ENCODE data around the gene C18orf63.

C18orf63 gene

GRCh38 chr18:74276609-74277008 lies 39.0 kb upstream of the C18orf63 start:
- no peak overlapping the region for H3K4me3 ChIP-seq (IDR thresholded peaks at IDR 0.05; ENCODE audit: insufficient read depth, low read depth, low read length)
- H3K4me1 ChIP-seq (ENCODE audit: low read depth, poor library complexity, severe bottlenecking), result no peaks in the 10 kb centered on the region
- H2AFZ ChIP-seq (ENCODE audit: low read depth), result no peak overlapping the region
- H3K9ac ChIP-seq, result no peak overlapping the region
- H3K27ac ChIP-seq, result no peak overlapping the region
- H3K27me3 ChIP-seq (ENCODE audit: insufficient read depth, low read depth), result no peaks in the 10 kb centered on the region
- no peaks in the 10 kb centered on the region; the same call in 1 of the 2 replicates for H3K79me2 ChIP-seq (ENCODE audit: insufficient read depth, low read depth)
- no peak overlapping the region for H3K4me2 ChIP-seq
- H3K36me3 ChIP-seq (ENCODE audit: insufficient read depth), result no peaks in the 10 kb centered on the region
- H4K20me1 ChIP-seq (ENCODE audit: insufficient read depth), result no peaks in the 10 kb centered on the region
- TF ChIP-seq CTCF (conservative IDR thresholded peaks at IDR 0.05; ENCODE audit: low read depth, low read length), result no peak

GRCh38 chr18:74277296-74277695 lies 38.3 kb upstream of the C18orf63 start:
- Histone ChIP-seq H3K4me1 (ENCODE audit: low read depth, poor library complexity, severe bottlenecking) (no peaks in the 10 kb centered on the region), H3K27me3 (ENCODE audit: insufficient read depth, low read depth) (no peaks in the 10 kb centered on the region), H4K20me1 (ENCODE audit: insufficient read depth) (no peaks in the 10 kb centered on the region), H3K9ac (no peak overlapping the region), H3K36me3 (ENCODE audit: insufficient read depth) (no peaks in the 10 kb centered on the region), H3K27ac (no peak overlapping the region), H2AFZ (ENCODE audit: low read depth) (no peak overlapping the region), H3K79me2 (ENCODE audit: insufficient read depth, low read depth) (no peaks in the 10 kb centered on the region; the same call in 1 of the 2 replicates), H3K4me3 (IDR thresholded peaks at IDR 0.05; ENCODE audit: insufficient read depth, low read depth, low read length) (no peak overlapping the region), H3K4me2 (no peak overlapping the region)
- TF ChIP-seq CTCF (conservative IDR thresholded peaks at IDR 0.05; ENCODE audit: low read depth, low read length), result no peak

- Histone ChIP-seq H3K4me3 (IDR thresholded peaks at IDR 0.05; ENCODE audit: insufficient read depth, low read depth, low read length) (no peak overlapping the region), H4K20me1 (ENCODE audit: insufficient read depth) (no peaks in the 10 kb centered on the region)
- TF ChIP-seq CTCF (conservative IDR thresholded peaks at IDR 0.05; ENCODE audit: low read depth, low read length), result no peak
Measured at GRCh38 chr18:74278058-74278457, 37.6 kb upstream of the C18orf63 start.

GRCh38 chr18:74278983-74279382 lies 36.7 kb upstream of the C18orf63 start:
- Histone ChIP-seq H3K27me3 (ENCODE audit: insufficient read depth, low read depth) (no peaks in the 10 kb centered on the region), H3K4me1 (ENCODE audit: low read depth, poor library complexity, severe bottlenecking) (no peaks in the 10 kb centered on the region), H3K79me2 (ENCODE audit: insufficient read depth, low read depth) (peaks cover 9% of the 10 kb centered on the region; the same call in 1 of the 2 replicates), H3K27ac (no peak overlapping the region), H4K20me1 (ENCODE audit: insufficient read depth) (no peaks in the 10 kb centered on the region), H2AFZ (ENCODE audit: low read depth) (no peak overlapping the region), H3K9ac (no peak overlapping the region), H3K4me3 (IDR thresholded peaks at IDR 0.05; ENCODE audit: insufficient read depth, low read depth, low read length) (no peak overlapping the region), H3K36me3 (ENCODE audit: insufficient read depth) (no peaks in the 10 kb centered on the region), H3K4me2 (no peak overlapping the region)
- no peak for TF ChIP-seq CTCF (conservative IDR thresholded peaks at IDR 0.05; ENCODE audit: low read depth, low read length)

More at GRCh38 chr18:74278058-74278457, 37.6 kb upstream of the C18orf63 start:
- H3K36me3 ChIP-seq (ENCODE audit: insufficient read depth), result no peaks in the 10 kb centered on the region
- H3K79me2 ChIP-seq (ENCODE audit: insufficient read depth, low read depth), result peaks cover 6% of the 10 kb centered on the region; the same call in 1 of the 2 replicates
- H3K27ac ChIP-seq, result no peak overlapping the region
- no peaks in the 10 kb centered on the region for H3K27me3 ChIP-seq (ENCODE audit: insufficient read depth, low read depth)
- no peak overlapping the region for H3K4me2 ChIP-seq
- no peaks in the 10 kb centered on the region for H3K4me1 ChIP-seq (ENCODE audit: low read depth, poor library complexity, severe bottlenecking)
- H2AFZ ChIP-seq (ENCODE audit: low read depth), result no peak overlapping the region
- no peak overlapping the region for H3K9ac ChIP-seq

Data from KMS-11 (cell line).